Stimulated activated CD4-positive, alpha-beta T cell treated with anti-CD3 and anti-CD28 coated beads, Interleukin-4, amount 100 ng/mL, for 24 hours (primary cell): ENCODE data around the gene ARHGEF12.
A peak's percentile ranks its signal among the peaks of the same experiment; 100 is the strongest.

ENCODE experiments used
- DNase-seq: peaks from one replicate; pipeline ENCODE4 v3.0.0-alpha.2; 2020

ARHGEF12 gene

DNA sequence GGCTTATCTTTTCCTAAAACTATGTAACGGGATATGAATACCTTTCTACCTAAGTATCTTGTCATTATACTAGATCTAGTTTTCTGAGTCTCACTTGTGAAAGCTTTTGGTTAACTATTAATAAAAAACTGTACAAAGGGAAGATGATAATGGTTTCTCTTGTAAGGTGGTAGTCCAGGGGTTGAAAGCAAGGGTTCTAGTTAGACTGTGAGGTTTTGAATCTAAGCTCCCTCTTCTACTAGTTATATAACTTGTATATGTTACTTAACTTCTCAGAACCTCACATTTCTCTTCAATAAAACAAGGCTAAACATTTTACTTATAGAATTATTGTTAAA is 54.3 kb downstream of the ARHGEF12 start:
- no peak for DNase-seq

DNA sequence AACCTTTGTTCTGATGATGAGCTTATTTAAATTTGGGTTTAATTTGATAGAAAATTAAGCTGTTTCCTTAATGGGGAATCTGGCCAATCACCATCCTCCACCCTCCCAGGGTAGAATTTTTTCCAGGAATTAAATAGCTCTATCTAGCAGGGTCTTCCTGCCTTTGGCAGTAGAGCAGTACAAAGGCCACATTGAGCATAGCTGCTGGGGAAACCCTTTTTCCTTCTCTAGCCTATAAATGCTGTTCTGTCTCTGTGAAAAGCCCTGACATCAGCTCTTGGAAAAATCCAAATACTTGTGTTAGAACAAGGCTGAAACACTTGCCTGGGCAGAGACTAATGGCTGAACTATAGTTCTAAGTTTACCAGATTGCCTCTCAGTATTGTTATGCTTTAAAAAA is 55.1 kb downstream of the ARHGEF12 start:
- no peak for DNase-seq

DNA sequence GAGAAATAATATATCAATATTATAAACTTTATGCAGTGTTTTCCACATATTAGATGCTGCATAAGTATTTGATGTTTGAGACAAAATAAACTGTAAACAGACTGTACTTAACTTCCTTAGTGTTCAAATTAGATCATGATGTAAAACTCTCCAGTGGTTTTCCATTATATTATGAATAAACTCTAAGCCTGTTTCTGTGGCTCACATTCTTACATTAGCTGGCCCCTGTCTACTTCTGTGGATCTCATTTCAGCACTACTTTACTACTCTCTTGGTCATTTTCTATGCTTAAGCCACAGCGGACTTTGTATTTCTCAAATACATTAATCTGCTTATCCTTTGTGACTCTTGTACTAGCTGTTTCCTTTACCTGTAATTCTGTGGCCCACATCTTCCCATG is 55.6 kb downstream of the ARHGEF12 start:
- DNase-seq, result no peak

DNA sequence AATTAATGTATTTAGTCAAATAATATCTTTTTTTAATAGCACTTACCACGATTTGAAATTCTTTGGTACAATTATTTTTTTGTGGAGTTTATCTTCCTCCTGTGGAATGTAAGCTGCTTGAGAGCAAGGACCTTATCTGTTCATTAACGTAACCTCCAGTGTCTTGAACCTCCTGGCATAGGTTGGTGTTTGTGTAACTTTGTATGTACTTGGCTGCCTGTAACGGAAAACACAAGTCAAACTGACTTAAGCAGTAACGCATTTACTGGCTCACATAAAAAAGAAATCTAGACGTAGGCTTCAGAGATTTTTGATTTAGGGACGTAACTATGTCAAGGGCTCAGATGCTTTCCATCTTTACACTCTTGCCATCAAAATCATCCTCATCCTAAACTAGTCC is 56.1 kb downstream of the ARHGEF12 start:
- DNase-seq, result no peak

DNA sequence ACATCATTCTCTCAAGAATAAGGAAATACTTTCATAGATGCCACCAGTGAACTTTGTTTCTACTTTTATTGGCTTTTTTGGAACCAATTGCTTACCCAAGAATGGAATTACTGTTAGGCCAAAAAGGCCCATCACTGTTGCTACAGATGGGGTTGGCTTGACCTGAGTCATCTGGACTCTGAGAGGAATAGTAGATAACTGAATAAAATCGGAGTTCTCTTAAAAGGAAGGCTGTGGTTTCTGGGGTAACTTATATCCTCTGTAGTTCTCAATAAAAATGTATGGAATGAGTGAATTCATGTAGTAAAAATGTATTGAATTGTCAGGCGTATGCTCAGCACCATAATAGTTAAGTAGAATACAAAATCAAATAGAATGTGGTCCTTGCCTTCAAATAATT is 56.6 kb downstream of the ARHGEF12 start:
- no peak for DNase-seq

DNA sequence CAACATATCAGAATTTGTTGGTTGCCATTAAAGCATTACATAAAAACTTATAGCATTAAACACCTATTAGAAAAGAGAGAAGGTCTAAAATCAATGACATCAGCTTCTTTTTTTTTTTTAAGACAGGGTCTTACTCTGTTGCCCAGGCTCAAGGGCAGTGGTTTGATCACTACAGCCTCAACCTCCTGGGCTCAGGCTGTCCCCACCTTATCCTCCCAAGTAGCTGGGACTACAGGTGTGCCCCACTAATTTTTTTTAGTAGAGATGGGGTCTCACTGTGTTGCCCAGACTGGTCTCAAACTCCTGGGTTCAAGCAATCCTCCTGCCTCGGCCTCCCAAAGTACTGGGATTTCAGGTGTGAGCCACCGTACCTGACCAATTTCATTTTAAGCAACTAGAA is 57.9 kb downstream of the ARHGEF12 start:
- no peak for DNase-seq

DNA sequence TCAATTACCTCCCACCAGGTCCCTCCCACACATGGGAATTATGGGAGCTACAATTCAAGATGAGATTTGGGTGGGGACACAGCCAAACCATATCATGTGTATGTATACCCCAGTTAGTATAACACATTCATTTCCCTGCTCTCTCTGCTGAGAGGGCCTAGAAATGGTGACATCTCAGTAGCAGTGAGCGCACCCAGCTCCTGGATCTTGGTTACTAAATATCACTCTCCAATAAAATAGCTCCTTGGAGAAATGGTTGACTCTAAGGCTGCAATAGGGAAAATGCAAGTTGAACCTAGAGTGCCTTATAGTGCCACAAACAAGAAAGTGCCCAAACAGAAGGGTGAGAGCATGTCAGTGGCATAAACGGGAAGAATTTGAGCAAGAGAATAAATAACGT is 59.6 kb downstream of the ARHGEF12 start:
- no peak for DNase-seq

DNA sequence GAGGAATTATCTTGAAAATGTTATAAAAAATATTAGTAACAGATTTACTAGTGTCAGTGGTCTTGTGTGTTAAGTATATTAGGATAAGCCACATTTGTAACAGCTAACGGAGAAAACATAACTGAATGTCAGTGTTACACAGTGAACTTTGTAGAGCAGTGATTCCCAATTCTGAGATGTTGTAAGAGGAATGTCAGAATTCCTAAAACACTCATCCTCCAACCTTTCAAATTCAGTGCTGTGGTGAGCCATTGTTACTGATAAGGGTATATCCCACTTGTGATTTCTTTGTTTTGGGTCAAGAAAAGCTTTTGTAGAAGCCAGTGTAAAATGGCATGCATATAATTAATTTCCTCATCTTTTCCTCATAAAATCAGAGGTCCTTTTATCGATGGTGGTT is 61.9 kb downstream of the ARHGEF12 start:
- no peak for DNase-seq

DNA sequence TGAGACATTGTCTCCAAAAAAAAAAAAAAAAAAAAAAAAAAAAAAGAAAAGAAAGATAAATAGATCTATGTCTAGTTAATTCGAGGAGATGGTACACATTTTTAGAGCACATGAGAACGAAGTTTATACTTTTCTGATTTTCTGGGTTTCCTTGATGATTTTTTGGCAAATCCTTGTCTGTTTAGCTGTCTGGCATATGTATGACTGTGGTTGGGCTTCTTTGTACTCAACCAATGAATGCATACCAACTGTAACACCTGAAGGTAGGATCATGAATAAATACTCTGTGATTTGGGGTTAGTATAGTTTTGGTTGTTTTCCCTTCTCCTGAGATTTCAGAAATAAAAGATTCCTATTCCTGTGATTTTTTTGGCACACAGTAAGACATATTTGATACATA is 63.1 kb downstream of the ARHGEF12 start:
- no peak for DNase-seq

DNA sequence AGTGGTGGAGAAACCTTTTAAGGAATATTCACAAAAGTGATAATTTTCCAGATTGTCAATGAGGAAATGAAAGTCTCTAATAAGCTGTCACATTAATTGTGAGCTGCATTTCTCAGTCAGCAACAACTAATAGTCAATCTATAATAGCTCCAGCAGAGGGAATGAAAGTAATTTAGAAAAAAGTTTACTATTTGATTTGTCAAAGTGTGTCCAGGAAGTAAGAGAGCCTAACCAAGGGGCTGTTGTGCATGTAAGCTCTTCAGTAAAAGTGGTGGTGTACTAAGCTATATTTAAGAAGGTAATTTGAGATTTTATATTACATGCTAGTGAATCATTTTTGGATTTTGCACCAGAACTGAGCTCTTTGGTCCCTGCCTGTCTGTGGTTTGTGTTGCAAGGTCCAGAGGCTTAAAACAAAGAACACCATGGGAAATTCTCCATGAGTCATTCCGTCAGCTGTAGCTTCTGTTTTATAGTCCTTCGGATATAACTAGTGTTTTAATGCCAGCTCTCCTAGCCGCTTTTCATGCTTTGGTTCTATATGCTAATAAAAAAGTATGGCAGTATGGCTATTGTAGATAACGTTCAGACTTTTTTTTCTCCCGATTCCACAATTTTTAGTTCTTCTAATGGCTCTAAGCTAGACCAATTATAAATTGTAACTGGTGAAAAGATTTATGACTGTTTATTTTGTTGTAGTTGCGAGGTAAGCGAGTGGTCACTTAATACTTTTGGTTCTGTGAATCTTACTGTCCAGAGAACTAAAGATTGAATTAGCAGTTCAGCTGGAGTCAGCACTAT is 64.6 kb downstream of the ARHGEF12 start:
- no peak for DNase-seq

DNA sequence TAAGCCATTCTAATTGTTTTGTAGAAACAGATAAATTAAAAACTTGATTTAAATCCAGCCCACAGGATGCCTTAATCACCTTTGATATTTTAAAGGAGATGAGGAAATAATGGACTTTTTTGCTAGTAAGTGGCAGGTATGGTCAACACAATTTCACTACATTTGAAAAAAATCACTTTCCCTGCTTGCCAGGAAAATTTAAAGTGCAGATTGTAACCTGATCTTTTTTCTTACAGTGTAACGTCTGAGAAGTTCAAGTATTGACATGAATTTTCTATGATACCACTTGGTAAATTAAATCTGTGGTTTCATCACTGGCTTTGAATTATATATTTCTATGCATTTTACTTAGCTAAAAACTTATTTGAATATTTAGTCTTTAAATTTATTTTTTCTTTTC is 65.3 kb downstream of the ARHGEF12 start:
- no peak for DNase-seq

DNA sequence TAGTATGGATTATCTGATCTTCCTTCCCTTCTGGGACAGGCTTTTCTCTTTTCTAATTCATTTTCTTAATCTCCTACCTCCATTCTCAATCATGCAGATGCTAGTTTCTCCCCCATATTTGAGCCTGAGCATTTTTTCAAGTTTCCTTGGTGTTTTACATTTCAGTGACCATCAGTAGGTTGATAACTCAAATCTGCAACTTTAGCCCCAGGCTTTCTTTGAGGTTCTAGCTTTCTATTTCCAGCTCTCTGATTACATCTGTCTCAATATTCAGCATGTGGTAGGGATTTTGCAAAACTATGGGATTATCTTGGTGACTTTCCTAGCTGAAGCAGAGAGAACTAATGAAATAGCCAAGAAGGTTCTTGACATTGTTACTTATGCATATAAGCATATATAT is 67.8 kb downstream of the ARHGEF12 start:
- no peak for DNase-seq

DNA sequence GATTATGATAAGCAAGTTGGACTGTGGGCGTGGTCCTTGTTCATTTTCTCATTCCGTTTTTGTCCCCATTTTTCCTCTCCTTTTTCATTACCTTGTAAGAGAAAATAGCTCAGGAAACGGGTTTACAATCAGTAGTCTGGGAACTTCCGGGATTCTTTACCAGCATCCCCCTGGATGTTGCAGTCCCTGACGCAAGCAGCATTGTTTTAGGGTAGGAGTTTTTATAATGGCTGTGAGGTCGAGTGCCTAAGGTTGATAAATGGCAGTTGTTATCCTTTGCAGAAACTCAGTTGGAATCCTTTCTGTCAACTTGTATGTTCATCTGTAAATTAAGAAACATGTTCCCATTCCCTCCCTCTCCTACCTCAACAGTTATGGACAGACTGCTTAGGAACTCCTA is 68.3 kb downstream of the ARHGEF12 start:
- DNase-seq, result no peak

DNA sequence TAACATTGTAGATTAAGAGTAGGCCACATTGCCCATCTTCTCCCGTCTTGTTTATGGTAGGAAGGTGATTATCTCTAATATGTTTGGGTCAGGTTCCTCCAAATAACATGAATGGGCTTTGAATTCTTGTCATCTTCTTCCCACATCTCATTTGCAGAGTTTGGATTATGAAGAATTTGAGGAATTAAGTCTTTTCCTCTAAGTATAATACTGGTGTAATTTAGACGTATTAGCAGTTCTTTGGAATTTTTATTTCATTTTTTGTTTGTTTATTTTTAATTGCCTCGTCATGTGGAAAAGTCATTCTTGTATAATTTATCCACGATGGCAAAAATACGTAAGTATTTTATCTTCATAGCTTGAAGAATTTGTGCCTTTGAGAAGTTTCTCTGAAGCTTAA is 73.4 kb downstream of the ARHGEF12 start:
- no peak for DNase-seq

DNA sequence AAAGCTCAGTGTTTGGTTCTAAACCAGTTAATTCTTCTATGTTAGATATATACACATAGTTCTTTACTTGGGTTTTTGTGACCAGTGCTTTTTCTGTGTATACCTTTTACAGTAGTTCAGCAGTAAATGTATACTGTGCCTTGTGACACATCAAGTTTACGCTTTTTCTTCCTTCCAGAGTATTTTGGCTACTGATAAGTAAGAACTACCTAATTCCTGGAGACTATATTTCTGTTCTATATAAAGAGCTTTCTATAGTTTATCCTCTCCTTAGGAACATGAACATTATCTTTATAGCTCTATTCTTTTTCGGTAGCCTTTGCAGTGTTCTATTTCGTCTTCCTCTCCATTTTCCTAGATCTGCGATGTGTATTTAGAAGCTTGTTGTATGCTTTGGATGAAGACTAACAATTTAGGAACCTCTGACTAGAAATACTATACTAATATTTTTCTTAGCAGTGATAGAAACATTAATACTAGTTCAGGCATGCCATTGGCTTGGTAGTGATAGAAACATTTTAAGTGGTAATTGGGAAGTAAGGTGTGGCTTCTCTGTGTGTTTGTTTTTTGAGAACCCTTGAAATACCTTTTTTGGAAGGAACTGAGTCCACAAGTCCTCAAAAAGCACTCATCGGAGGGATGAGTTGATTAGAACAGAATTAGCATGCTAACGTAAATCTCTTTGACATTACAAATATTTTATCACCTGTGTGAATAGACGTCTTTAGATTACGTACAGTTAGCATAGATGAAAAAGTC is 74.6 kb downstream of the ARHGEF12 start:
- no peak for DNase-seq

DNA sequence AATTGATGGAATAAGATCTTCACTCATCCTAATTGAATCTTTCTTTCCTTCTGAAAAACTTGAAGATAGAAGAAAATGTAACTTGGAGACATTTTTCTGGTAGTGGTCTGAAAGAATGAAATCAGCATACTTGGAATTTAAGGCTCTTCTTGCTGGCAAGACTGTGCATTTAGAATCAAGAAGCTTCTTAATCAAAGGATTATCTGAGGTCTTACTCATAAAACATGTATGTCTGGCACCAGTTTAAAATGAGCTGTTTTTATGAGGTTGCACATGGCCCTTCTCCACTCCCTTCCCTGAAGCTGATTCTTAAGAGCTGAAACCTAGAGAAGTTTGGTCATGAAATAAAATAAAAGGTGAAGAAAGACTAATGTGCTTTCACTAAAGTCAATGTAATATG is 77.3 kb downstream of the ARHGEF12 start:
- DNase-seq, result no peak

DNA sequence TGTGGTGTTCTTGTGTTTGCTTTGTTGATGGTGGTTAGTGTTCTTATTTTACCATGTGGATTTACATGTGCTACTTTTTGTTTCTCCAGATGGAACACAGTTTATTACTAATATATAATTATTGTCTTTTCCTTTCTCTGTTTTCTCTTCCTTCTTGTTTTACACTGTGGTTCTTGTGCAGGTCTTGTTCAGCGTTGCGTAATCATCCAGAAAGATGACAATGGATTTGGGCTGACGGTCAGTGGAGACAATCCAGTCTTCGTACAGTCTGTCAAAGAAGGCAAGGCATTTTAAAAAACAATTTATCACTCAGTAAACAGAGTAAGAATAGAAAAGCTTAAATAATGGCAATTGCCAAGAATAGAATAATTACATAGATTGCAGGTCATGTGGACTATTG is 84.4 kb downstream of the ARHGEF12 start:
- DNase-seq, result no peak

DNA sequence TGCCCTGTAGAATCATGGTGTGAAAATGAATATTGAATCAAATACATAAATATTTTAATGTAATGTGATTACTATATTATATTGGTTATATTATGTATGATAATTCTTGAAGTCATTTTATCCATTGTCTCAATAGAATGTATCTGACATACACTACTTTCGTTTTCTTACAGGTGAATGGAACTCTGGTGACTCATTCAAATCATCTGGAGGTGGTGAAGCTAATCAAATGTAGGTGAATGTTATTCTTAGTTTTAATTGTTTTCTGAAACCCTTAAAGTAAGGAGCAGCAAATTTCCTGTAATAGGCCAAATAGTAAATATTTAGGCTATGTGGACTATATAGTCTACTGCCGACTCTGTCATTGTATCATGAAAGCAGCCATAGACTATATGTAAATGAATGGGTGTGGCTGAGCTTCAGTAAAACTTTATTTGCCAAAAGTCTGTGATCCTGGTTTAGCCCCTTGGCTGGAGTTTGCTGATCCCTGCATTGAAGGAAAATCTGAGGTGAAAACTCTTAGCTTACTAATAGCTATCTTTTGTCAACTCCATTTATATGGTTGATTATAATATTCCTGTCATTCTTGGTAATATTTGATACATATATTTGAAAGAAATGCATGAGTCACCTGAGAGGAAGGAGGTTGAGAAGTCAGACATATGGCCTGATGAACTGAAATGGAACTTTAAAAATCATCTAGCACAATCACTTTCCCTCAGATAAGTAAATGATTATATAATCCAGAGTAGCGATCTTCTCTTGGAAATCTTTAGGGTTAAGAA is 88.2 kb downstream of the ARHGEF12 start:
- no peak for DNase-seq

DNA sequence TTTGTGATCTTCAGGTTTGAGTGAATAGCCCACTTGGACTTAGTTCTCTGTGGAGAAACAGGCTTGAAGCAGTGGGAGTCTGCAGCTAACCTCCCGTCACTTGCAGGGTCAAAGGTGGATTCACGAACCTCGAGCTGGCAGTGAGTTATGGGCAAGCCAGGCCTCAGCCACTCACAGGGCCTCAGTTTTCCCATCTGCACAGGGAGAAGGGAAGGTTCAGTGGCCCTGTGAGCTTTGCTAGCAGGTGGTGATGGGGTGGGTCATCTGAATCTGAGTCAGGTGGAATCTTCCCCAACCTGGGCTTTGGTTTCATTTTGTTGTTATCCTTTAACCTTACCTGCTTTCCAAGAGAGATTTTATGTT is 88.7 kb downstream of the ARHGEF12 start:
- no peak for DNase-seq

DNA sequence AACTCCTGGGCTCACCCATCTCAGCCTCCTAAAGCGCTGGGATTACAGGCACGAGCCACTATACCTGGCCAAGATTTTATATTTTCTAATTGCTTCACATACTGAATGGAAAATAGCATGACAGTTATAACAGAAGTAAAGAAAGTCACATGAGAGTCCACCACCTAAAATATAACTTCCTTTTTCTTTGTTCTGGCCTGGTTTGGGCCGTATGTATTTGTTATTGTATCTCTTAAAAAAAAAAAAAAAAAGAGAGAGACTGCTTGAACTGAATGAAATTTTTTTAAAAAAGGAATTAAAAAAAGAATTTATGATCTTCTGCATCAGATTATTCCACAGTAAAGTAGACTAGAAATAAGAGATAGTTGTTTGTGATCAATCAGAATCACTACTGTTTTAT is 89.3 kb downstream of the ARHGEF12 start:
- no peak for DNase-seq

DNA sequence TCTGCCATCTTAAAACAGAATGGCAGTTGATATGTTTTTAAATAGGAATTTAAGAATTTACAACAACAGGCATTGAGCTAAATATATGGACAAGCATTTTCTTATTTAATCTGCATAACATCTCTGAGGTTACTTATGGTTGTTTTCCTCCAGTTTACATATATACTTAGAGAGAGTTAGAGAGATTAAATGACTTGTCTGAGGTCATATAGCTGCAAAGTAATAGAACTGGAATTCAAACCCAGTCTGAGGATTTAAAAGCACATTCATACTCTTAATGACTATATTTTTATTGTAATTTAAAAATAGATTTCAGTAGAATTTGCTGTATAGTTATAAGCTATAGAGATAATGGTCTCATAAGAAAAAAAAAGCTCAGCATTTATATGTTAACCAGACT is 93.9 kb downstream of the ARHGEF12 start:
- no peak for DNase-seq

DNA sequence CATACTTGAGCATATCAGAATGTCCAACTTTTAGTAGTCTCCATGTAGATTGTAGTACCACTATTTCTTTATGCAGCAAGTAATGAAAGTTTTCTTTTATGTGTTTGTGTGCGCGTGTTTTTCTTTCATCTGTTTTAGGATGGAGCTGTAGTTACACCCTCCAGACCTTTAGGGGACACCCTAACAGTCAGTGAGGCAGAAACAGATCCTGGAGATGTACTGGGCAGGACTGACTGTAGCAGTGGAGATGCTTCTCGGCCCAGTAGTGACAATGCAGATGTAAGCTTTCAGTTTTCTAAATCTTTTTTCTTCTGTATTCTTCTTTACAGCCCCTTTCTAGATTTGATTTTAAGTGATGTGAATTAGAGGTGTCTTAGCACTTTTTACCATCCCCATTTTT is 95.4 kb downstream of the ARHGEF12 start:
- peak; percentile 7 for DNase-seq

DNA sequence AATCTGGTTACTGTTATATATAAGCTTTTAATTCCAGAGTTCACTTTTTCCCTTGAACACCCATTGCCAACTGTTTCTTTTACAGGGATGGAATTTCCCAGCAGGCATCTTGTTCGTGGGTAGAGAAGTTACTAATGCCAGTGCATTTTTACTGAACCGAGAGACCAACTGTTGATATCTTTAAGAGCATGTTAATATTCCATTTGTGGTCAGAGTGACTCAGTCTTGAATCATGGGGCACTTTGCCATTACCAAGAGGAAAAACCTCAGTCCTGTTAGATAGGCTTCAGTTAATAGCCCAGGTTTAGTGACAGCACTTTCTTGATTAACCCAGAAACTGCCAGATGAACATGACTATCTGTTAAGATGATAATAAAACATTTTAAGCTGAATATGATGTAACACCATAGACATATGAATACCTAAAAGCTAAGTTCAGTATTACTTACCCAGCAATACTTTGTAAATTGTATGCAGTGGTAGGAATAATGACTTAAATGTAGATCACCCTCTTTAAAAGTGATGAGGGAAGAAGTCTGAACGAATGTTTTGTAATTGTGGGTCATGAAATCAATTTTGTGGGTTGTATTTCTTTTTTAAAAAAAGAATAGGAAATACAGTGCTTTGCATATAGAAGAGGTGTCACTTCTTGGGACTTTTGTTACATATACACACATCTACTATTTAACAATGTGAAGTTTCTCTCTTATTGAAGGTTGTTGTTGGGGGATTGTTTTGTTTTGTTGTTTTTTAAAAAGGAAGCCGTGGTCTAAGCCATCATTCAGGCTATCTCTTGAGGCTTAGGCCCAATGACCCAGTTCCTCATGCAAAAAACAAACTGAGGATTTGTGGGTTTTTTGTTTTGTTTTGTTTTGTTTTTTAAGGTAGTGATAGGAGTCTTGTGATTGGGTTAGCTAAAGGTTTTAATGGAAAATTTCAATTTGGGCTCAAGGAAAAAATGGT is 96.1 kb downstream of the ARHGEF12 start:
- peak; percentile 53 for DNase-seq
